ENCODE measurements around the gene INPP5E.

The INPP5E gene

GRCh38 chr9:136472640-136473353, 33.2 kb upstream of the INPP5E start:
- no peak for DNase-seq

GRCh38 chr9:136471802-136472487, 32.3 kb upstream of the INPP5E start:
- DNase-seq, result no peak

GRCh38 chr9:136470792-136471469, 31.3 kb upstream of the INPP5E start:
- no peak for DNase-seq

GRCh38 chr9:136470356-136470755, 30.7 kb upstream of the INPP5E start:
- DNase-seq, result no peak

- no peak for DNase-seq
Measured at GRCh38 chr9:136467766-136468165, 28.1 kb upstream of the INPP5E start.

GRCh38 chr9:136466155-136466541, 26.5 kb upstream of the INPP5E start:
- DNase-seq, result no peak

GRCh38 chr9:136465500-136466154, 26.0 kb upstream of the INPP5E start:
- DNase-seq, result no peak

GRCh38 chr9:136464241-136464640, 24.6 kb upstream of the INPP5E start:
- DNase-seq, result no peak

GRCh38 chr9:136463578-136463977, 23.9 kb upstream of the INPP5E start:
- no peak for DNase-seq

GRCh38 chr9:136462664-136463063, 23.0 kb upstream of the INPP5E start:
- no peak for DNase-seq

GRCh38 chr9:136460772-136461325, 21.2 kb upstream of the INPP5E start:
- DNase-seq, result no peak

GRCh38 chr9:136459425-136459824, 19.8 kb upstream of the INPP5E start:
- DNase-seq, result no peak

- no peak for DNase-seq
Measured at GRCh38 chr9:136457326-136457725, 17.7 kb upstream of the INPP5E start.

- DNase-seq, result no peak
Measured at GRCh38 chr9:136456258-136456657, 16.6 kb upstream of the INPP5E start.

GRCh38 chr9:136455043-136456002, 15.7 kb upstream of the INPP5E start:
- no peak for DNase-seq

- DNase-seq, result no peak
Measured at GRCh38 chr9:136454026-136454796, 14.6 kb upstream of the INPP5E start.

GRCh38 chr9:136453326-136453725, 13.7 kb upstream of the INPP5E start:
- no peak for DNase-seq

GRCh38 chr9:136451221-136451877, 11.7 kb upstream of the INPP5E start:
- DNase-seq, result no peak

- DNase-seq, result no peak
Measured at GRCh38 chr9:136448655-136449054, 9.0 kb upstream of the INPP5E start.

GRCh38 chr9:136447173-136447778, 7.6 kb upstream of the INPP5E start:
- no peak for DNase-seq
